Skeletal muscle satellite cell (primary cell): ENCODE data around the gene PSPH.

ENCODE experiments used
- H3K27me3 ChIP-seq: 2 replicates; pipeline ENCODE4 v1.7.0; 2013; ENCODE audit warnings: low read length; ENCODE audit not compliant: control insufficient read depth, insufficient read depth
- H3K36me3 ChIP-seq: 2 replicates; pipeline ENCODE4 v1.7.0; 2013; ENCODE audit warnings: mild to moderate bottlenecking, control low read depth, low read length; ENCODE audit not compliant: insufficient read depth
- H3K4me1 ChIP-seq: 2 replicates; pipeline ENCODE4 v1.7.0; 2013; ENCODE audit warnings: low read length; ENCODE audit not compliant: control insufficient read depth, insufficient read depth
- H3K4me2 ChIP-seq: 2 replicates; pipeline ENCODE4 v1.7.0; 2013; ENCODE audit warnings: mild to moderate bottlenecking, low read length
- H3K4me3 ChIP-seq: 2 replicates; pipeline ENCODE4 v1.7.0; 2013; ENCODE audit warnings: low read length
- H3K9ac ChIP-seq: 2 replicates; pipeline ENCODE4 v1.7.0; 2013; ENCODE audit warnings: mild to moderate bottlenecking, low read depth, low read length, moderate library complexity
- H3K9me3 ChIP-seq: replicated peaks from 2 replicates; pipeline ENCODE4 v1.7.0; 2013; ENCODE audit warnings: mild to moderate bottlenecking, control low read depth, low read length

Gene PSPH

DNA sequence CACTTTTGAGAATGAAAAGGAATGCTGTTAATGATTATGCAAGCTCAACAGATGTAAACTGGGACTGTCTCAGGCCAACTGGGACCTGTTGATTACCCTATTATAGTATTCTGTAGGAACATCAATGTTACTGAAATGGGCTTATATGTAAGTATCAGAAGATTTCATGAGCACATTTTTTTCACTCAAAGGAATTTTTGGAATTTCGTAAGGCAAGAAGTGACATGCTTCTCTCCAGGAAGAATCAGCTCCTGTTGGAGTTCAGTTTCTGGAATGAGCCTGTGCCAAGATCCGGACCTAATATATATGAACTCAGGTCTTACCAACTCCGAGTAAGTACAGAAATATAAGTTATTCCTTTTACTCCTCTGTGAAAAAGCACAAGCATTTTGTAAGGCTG is 67.7 kb downstream of the PSPH start:
- peaks cover 51% of the 10 kb centered on the region for H3K36me3 ChIP-seq
- no peak overlapping the region for H3K9ac ChIP-seq
- no peak overlapping the region for H3K4me3 ChIP-seq
- H3K27me3 ChIP-seq = no peaks in the 10 kb centered on the region
- H3K9me3 ChIP-seq = no peaks in the 10 kb centered on the region
- H3K4me1 ChIP-seq = peaks cover 1% of the 10 kb centered on the region
- no peak overlapping the region for H3K4me2 ChIP-seq

- no peak overlapping the region for H3K4me2 ChIP-seq
- no peaks in the 10 kb centered on the region for H3K9me3 ChIP-seq
- H3K4me1 ChIP-seq = peaks cover 17% of the 10 kb centered on the region
- H3K4me3 ChIP-seq = no peak overlapping the region
- peaks cover 50% of the 10 kb centered on the region for H3K36me3 ChIP-seq
- H3K9ac ChIP-seq = no peak overlapping the region
- no peaks in the 10 kb centered on the region for H3K27me3 ChIP-seq
These were observed 71.0 kb downstream of the PSPH start for GRCh38 chr7:55980266-55980665.

DNA sequence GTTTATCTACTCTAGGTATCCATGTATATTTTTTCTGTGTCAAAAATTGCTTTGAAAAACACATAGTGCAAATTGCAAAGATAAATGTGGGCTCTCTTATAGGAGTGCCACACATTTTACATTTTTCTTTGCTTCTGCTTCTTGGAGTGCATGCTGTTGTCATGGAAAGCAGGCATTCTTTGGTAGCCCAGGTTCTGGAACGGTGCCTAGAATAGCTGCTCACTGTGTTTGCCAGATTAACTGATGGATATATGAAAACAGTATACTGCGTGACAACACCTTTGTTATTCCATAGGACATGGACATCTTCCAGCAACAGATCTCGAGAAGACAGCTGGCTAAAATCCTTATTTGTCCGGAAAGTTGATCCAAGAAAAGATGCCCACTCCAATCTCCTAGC is 73.4 kb downstream of the PSPH start:
- no peaks in the 10 kb centered on the region for H3K27me3 ChIP-seq
- peak overlapping the region; percentile 73 for H3K4me2 ChIP-seq
- H3K4me3 ChIP-seq = peak overlapping the region; percentile 44
- H3K9me3 ChIP-seq = no peaks in the 10 kb centered on the region
- peaks cover 17% of the 10 kb centered on the region for H3K4me1 ChIP-seq
- H3K9ac ChIP-seq = peak overlapping the region; percentile 64
- H3K36me3 ChIP-seq = peaks cover 37% of the 10 kb centered on the region

DNA sequence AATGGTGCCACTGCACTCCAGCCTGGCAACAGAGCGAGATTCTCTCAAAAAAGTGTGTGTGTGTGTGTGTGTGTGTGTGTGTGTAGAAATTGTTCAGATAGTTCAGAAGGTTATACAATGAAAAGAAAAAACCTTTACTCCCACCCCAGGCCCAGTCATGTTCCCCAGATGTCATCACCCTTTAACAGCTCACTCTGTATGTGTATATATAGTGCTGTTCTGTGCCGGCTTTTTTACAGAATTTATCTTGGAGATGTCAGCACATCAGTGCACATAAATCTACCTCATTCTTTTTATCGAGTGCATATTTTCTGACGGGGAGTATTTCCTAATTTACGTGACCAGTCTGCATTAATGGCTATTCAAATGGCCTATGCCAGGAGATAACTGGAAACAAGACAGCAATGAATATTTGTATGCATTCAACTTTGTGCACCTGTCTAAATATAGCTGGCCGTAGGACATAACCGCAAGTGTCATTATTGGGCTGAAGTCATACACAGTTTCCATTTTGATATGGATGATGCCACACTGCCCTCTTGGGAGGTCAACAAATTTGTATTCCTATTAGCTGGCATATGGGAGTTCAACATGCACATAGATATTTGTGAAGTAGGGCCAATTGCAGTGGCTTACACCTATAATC is 75.1 kb downstream of the PSPH start:
- H3K36me3 ChIP-seq = peaks cover 26% of the 10 kb centered on the region
- no peak overlapping the region for H3K4me3 ChIP-seq
- H3K9ac ChIP-seq = no peak overlapping the region
- H3K27me3 ChIP-seq = no peaks in the 10 kb centered on the region
- H3K4me2 ChIP-seq = no peak overlapping the region
- no peaks in the 10 kb centered on the region for H3K9me3 ChIP-seq
- H3K4me1 ChIP-seq = peaks cover 17% of the 10 kb centered on the region

GRCh38 chr7:55973747-55974250 is 77.4 kb downstream of the PSPH start:
- no peak overlapping the region for H3K4me3 ChIP-seq
- peaks cover 6% of the 10 kb centered on the region for H3K36me3 ChIP-seq
- H3K9me3 ChIP-seq = no peaks in the 10 kb centered on the region
- H3K27me3 ChIP-seq = no peaks in the 10 kb centered on the region
- no peak overlapping the region for H3K9ac ChIP-seq
- H3K4me2 ChIP-seq = no peak overlapping the region
- peaks cover 17% of the 10 kb centered on the region for H3K4me1 ChIP-seq

DNA sequence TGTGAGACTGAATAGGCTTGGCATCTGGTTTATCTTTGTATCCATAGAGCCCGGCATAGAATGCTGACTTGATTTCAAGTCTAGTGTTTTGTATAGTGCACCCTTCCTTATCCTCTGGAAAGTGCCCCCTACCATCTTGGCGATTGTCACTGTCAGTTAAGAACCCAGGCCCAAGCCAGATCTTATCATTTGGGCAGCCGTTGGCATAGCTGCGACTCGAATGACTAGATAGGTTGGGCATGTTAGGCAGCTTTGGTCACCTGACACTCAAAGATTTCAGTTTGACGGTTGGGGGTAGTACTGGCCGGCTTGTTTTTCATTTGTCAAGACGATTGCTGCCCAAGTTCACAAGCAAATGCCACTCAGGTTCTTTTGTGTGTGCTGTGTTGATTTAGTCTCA is 80.3 kb downstream of the PSPH start:
- Histone ChIP-seq H3K36me3 (peaks cover 10% of the 10 kb centered on the region), H3K9ac (no peak overlapping the region), H3K9me3 (no peaks in the 10 kb centered on the region), H3K27me3 (no peaks in the 10 kb centered on the region), H3K4me1 (no peaks in the 10 kb centered on the region), H3K4me2 (no peak overlapping the region), H3K4me3 (no peak overlapping the region)

DNA sequence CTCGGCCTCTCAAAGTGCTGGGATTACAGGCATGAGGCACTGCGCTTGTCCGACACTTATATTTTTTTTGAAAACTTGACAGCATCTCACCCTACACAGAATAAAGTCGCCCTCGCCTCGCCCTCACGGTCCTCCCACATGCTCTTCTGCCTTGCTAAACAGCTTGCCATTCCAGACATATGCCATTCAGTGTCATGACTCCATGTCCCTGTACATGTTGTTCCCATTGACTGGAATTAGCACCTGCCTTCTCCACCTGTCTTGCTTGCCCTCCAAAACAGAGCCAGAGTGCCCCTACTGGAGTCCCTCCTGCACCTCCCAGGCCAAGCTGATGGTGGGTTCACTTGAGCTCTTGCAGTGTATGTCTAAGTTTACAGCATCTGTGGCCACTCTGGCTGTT is 80.7 kb downstream of the PSPH start:
- Histone ChIP-seq H3K36me3 (peaks cover 10% of the 10 kb centered on the region), H3K4me2 (no peak overlapping the region), H3K27me3 (no peaks in the 10 kb centered on the region), H3K9me3 (no peaks in the 10 kb centered on the region), H3K4me1 (no peaks in the 10 kb centered on the region), H3K9ac (no peak overlapping the region), H3K4me3 (no peak overlapping the region)

- Histone ChIP-seq H3K27me3 (no peaks in the 10 kb centered on the region), H3K4me3 (no peak overlapping the region), H3K4me1 (peaks cover 4% of the 10 kb centered on the region), H3K36me3 (peaks cover 10% of the 10 kb centered on the region), H3K9ac (no peak overlapping the region), H3K9me3 (no peaks in the 10 kb centered on the region), H3K4me2 (no peak overlapping the region)
These were observed 81.9 kb downstream of the PSPH start for GRCh38 chr7:55969391-55969790.

GRCh38 chr7:55966851-55967250 is 84.4 kb downstream of the PSPH start:
- H3K4me1 ChIP-seq = peaks cover 12% of the 10 kb centered on the region
- H3K9ac ChIP-seq = no peak overlapping the region
- peaks cover 10% of the 10 kb centered on the region for H3K36me3 ChIP-seq
- H3K27me3 ChIP-seq = no peaks in the 10 kb centered on the region
- no peak overlapping the region for H3K4me3 ChIP-seq
- no peaks in the 10 kb centered on the region for H3K9me3 ChIP-seq
- H3K4me2 ChIP-seq = no peak overlapping the region

DNA sequence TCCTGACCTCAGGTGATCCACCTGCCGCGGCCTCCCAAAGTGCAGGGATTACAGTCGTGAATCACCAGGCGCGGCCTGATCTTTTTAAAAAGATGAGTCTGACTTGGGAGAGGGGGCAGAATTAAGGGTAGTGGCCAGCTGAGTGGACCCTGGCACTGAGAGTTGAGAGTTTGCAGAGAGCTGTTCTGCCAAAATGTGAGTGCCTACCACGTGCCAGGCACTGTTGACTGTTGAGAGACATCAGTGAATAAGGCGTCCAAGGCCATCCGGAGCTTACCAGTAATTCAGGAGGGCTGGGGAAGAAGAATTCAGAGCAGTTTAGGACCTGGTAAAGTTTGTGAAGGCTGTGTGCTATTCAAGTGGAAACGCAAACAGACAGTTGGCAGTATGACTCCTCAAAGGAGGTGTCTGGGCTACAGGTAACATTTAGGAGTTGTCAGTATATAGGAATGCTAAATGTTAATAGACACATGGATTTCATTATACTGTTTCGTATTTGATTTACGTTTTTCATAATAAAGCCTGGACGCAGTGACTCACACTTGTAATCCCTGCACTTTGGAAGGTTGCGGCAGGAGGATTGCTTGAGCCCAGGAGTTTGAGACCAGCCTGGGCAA is 85.3 kb downstream of the PSPH start:
- Histone ChIP-seq H3K9ac (no peak overlapping the region), H3K36me3 (peaks cover 10% of the 10 kb centered on the region), H3K4me3 (peak overlapping the region; percentile 92)

GRCh38 chr7:55965100-55965470 is 86.2 kb downstream of the PSPH start:
- Histone ChIP-seq H3K4me1 (peaks cover 12% of the 10 kb centered on the region), H3K36me3 (peaks cover 10% of the 10 kb centered on the region), H3K27me3 (no peaks in the 10 kb centered on the region), H3K4me2 (peak overlapping the region; percentile 98), H3K4me3 (peak overlapping the region; percentile 92), H3K9ac (peak overlapping the region; percentile 94), H3K9me3 (no peaks in the 10 kb centered on the region)

More for the DNA sequence above, 85.3 kb downstream of the PSPH start:
- Histone ChIP-seq H3K9me3 (no peaks in the 10 kb centered on the region), H3K4me1 (peaks cover 12% of the 10 kb centered on the region), H3K4me2 (peak overlapping the region; percentile 98), H3K27me3 (no peaks in the 10 kb centered on the region)
